H1 (cell line): ENCODE data around the gene PCCA. TPM values are rescaled to one million over a fixed set of nuclear protein-coding genes. Genes with fewer than 3 reads are reported as not detected.

ENCODE experiments used
- CTCF ChIA-PET: fragments of 300-600 bp; sonication (Branson Sonifier 250); formaldehyde crosslinking; loops from one replicate; lab custom pipeline; 2021; ENCODE audit not compliant: partially characterized antibody; lab: Charles Lee
- POLR2A ChIA-PET: fragments of 300-600 bp; sonication (Branson Sonifier 250); formaldehyde crosslinking; loops from one replicate; lab custom pipeline; 2021; ENCODE audit warnings: inconsistent platforms; ENCODE audit not compliant: partially characterized antibody; lab: Charles Lee
- DNase-seq, 2 experiments: peaks; one replicate each; pipeline versions ENCODE4 v3.0.0 to v3.0.0-alpha.2; 2010 to 2022; ENCODE audit warnings: low spot score in 2 of 2, low read depth in 1 of 2, mixed read lengths in 1 of 2
- FAIRE-seq: peaks from 2 replicates; lab custom pipeline; 2011; peaks lifted over from hg19 to GRCh38; lab: Jason Lieb, UNC
- H2AFZ ChIP-seq: 2 replicates; pipeline ENCODE4 v1.8.1; 2012; ENCODE audit warnings: low read length, inconsistent platforms
- H2AK5ac ChIP-seq: 2 replicates; pipeline ENCODE4 v1.6.1; 2013; ENCODE audit warnings: low read depth, low read length
- H2BK120ac ChIP-seq: replicated peaks from 2 replicates; pipeline ENCODE3; 2013; ENCODE audit warnings: low read depth, low read length, inconsistent platforms
- H2BK12ac ChIP-seq: 2 replicates; pipeline ENCODE4 v1.6.1; 2013; ENCODE audit warnings: low read depth, low read length
- H2BK15ac ChIP-seq: 2 replicates; pipeline ENCODE4 v1.6.1; 2013; ENCODE audit warnings: low read length
- H2BK20ac ChIP-seq: 2 replicates; pipeline ENCODE4 v1.6.1; 2013; ENCODE audit warnings: low read length
- H2BK5ac ChIP-seq: 2 replicates; pipeline ENCODE4 v1.6.1; 2013; ENCODE audit warnings: low read depth, low read length
- H3K14ac ChIP-seq: 2 replicates; pipeline ENCODE4 v1.6.1; 2013; ENCODE audit warnings: inconsistent platforms; ENCODE audit not compliant: insufficient read length
- H3K18ac ChIP-seq: 2 replicates; pipeline ENCODE4 v1.6.1; 2013; ENCODE audit warnings: low read length; ENCODE audit errors: extremely low read depth
- H3K23ac ChIP-seq: 2 replicates; pipeline ENCODE4 v1.6.1; 2013; ENCODE audit warnings: inconsistent platforms; ENCODE audit not compliant: insufficient read length
- H3K23me2 ChIP-seq: 2 replicates; pipeline ENCODE4 v1.6.1; 2013; ENCODE audit warnings: low read depth, low read length
- H3K27ac ChIP-seq: 2 replicates; pipeline ENCODE4 v1.6.1; 2011; ENCODE audit warnings: low read depth, low read length, inconsistent platforms
- H3K27me3 ChIP-seq, 4 experiments: replicated peaks in 1 of 4; 1 replicate in 1 of 4; 2 replicates in 3 of 4; pipeline versions ENCODE4 v1.6.1 to v1.8.1; 2011 to 2013; ENCODE audit warnings: low read length in 3 of 4, mild to moderate bottlenecking in 3 of 4, inconsistent platforms in 2 of 4, mixed read lengths in 2 of 4, moderate library complexity in 1 of 4; ENCODE audit not compliant: control insufficient read depth in 3 of 4, insufficient read depth in 3 of 4; ENCODE audit errors: extremely low read depth in 1 of 4
- H3K36me3 ChIP-seq, 4 experiments: 2 replicates each; pipeline versions ENCODE4 v1.6.1 to v1.8.1; 2011 to 2013; ENCODE audit warnings: mild to moderate bottlenecking in 4 of 4, low read length in 3 of 4, moderate library complexity in 2 of 4, control low read depth in 1 of 4, inconsistent platforms in 1 of 4; ENCODE audit not compliant: insufficient read depth in 4 of 4, control insufficient read depth in 2 of 4
- H3K4ac ChIP-seq: replicated peaks from 2 replicates; pipeline ENCODE3; 2013; ENCODE audit warnings: low read length, low read depth, mixed read lengths, inconsistent platforms; ENCODE audit not compliant: insufficient read length
- H3K4me1 ChIP-seq, 4 experiments: replicated peaks in 1 of 4; 1 replicate in 1 of 4; 2 replicates in 3 of 4; pipeline versions ENCODE4 v1.6.1 to v1.8.1; 2011 to 2013; ENCODE audit warnings: low read length in 3 of 4, inconsistent platforms in 2 of 4, mixed read lengths in 1 of 4; ENCODE audit not compliant: insufficient read depth in 4 of 4, control insufficient read depth in 3 of 4
- H3K4me2 ChIP-seq, 2 experiments: 2 replicates each; pipeline versions ENCODE4 v1.6.1 to v1.8.1; 2011 to 2013; ENCODE audit warnings: low read depth in 2 of 2, low read length in 2 of 2, control low read depth in 1 of 2, inconsistent platforms in 1 of 2, mild to moderate bottlenecking in 1 of 2; ENCODE audit not compliant: insufficient read depth in 1 of 2
- H3K4me3 ChIP-seq, 4 experiments: fragments of 200-600, 300-600 bp in 1 of 4; sonication (generic), shearing (Covaris generic), sonication (Bioruptor Twin) in 1 of 4; 2 replicates each; pipeline versions ENCODE4 v1.5.1 to v1.8.1; 2011 to 2016; ENCODE audit warnings: low read length in 4 of 4, low read depth in 3 of 4, control low read depth in 2 of 4, inconsistent platforms in 2 of 4, mild to moderate bottlenecking in 2 of 4, mixed read lengths in 1 of 4, moderate library complexity in 1 of 4; ENCODE audit not compliant: insufficient read depth in 2 of 4; ENCODE audit errors: extremely low read depth in 1 of 4
- H3K56ac ChIP-seq: replicated peaks from 2 replicates; pipeline ENCODE3; 2013; ENCODE audit warnings: low read depth, mild to moderate bottlenecking, mixed read lengths, low read length, inconsistent platforms; ENCODE audit not compliant: insufficient read length
- H3K79me1 ChIP-seq: 2 replicates; pipeline ENCODE4 v1.6.1; 2013; ENCODE audit warnings: low read depth, low read length, control low read depth
- H3K79me2 ChIP-seq, 2 experiments: 2 replicates each; pipeline versions ENCODE4 v1.6.1 to v1.8.1; 2012 to 2013; ENCODE audit warnings: low read length in 2 of 2, mild to moderate bottlenecking in 2 of 2, inconsistent platforms in 1 of 2; ENCODE audit not compliant: insufficient read depth in 2 of 2, control insufficient read depth in 1 of 2
- H3K9ac ChIP-seq, 4 experiments: replicated peaks in 1 of 4; 1 replicate in 1 of 4; 2 replicates in 3 of 4; pipeline versions ENCODE4 v1.6.1 to v1.8.1; 2011 to 2013; ENCODE audit warnings: low read depth in 3 of 4, low read length in 3 of 4, control low read depth in 2 of 4, mild to moderate bottlenecking in 2 of 4, moderate library complexity in 2 of 4, inconsistent platforms in 1 of 4; ENCODE audit errors: extremely low read depth in 1 of 4
- H3K9me3 ChIP-seq, 2 experiments: 2 replicates each; pipeline versions ENCODE4 v1.6.1 to v1.8.1; 2012 to 2013; ENCODE audit warnings: mild to moderate bottlenecking in 2 of 2, moderate library complexity in 2 of 2, control low read depth in 1 of 2, inconsistent platforms in 1 of 2, low read depth in 1 of 2, low read length in 1 of 2, mixed read lengths in 1 of 2; ENCODE audit not compliant: insufficient read depth in 2 of 2
- H4K20me1 ChIP-seq, 2 experiments: replicated peaks in 1 of 2; 2 replicates each; pipeline versions ENCODE3 to v1.8.1; 2011 to 2013; ENCODE audit warnings: inconsistent platforms in 2 of 2, low read length in 2 of 2, mild to moderate bottlenecking in 1 of 2; ENCODE audit not compliant: insufficient read depth in 2 of 2, control insufficient read depth in 1 of 2
- H4K5ac ChIP-seq: 2 replicates; pipeline ENCODE4 v1.6.1; 2013; ENCODE audit warnings: low read length, low read depth, mixed read lengths, inconsistent platforms; ENCODE audit not compliant: insufficient read length
- H4K8ac ChIP-seq: 2 replicates; pipeline ENCODE4 v1.8.0; 2013; ENCODE audit warnings: mild to moderate bottlenecking, moderate library complexity, low read length, inconsistent platforms; ENCODE audit not compliant: insufficient read depth; ENCODE audit errors: extremely low read depth
- H4K91ac ChIP-seq: replicated peaks from 2 replicates; pipeline ENCODE3; 2013; ENCODE audit warnings: low read length, mixed read lengths, inconsistent platforms; ENCODE audit not compliant: insufficient read length
- BCL11A ChIP-seq, 2 experiments: IDR thresholded peaks; one replicate each; pipeline ENCODE4 v1.6.1; 2011; ENCODE audit warnings: low read depth in 2 of 2, low read length in 2 of 2, mild to moderate bottlenecking in 2 of 2
- BRCA1 ChIP-seq: IDR thresholded peaks from 2 replicates; pipeline ENCODE4 v1.6.1; 2012; ENCODE audit warnings: low read depth, low read length, improper control_type of control experiment
- CBX8 ChIP-seq: fragments of 300-800, 300-1000 bp; sonication (generic); IDR thresholded peaks from 2 replicates; pipeline ENCODE4 v1.7.1; 2016; ENCODE audit warnings: low read depth, low read length, borderline replicate concordance
- CTBP2 ChIP-seq: IDR thresholded peaks from 2 replicates; pipeline ENCODE4 v1.7.0; 2011; ENCODE audit warnings: borderline replicate concordance, mild to moderate bottlenecking, moderate library complexity, mixed read lengths, low read length; ENCODE audit not compliant: insufficient read depth, insufficient read length
- GTF2F1 ChIP-seq: IDR thresholded peaks from 2 replicates; pipeline ENCODE4 v1.6.1; 2012; ENCODE audit warnings: low read depth, low read length, improper control_type of control experiment, borderline replicate concordance
- JUND ChIP-seq: IDR thresholded peaks from 2 replicates; pipeline ENCODE4 v1.6.1; 2011; ENCODE audit warnings: mild to moderate bottlenecking, improper control_type of control experiment, low read length
- NRF1 ChIP-seq: IDR thresholded peaks from 2 replicates; pipeline ENCODE4 v1.6.1; 2011; ENCODE audit warnings: mild to moderate bottlenecking, low read depth, low read length, improper control_type of control experiment
- PHF8 ChIP-seq: fragments of 200-600 bp; sonication (generic); conservative IDR thresholded peaks from 2 replicates; pipeline ENCODE4 v1.7.1; 2012; ENCODE audit warnings: low read depth, mild to moderate bottlenecking, inconsistent platforms, low read length, moderate library complexity
- RFX5 ChIP-seq: IDR thresholded peaks from 2 replicates; pipeline ENCODE4 v1.6.1; 2011; ENCODE audit warnings: low read depth, low read length, improper control_type of control experiment, borderline replicate concordance
- SIX5 ChIP-seq: IDR thresholded peaks from 2 replicates; pipeline ENCODE4 v1.6.1; 2011; ENCODE audit warnings: mild to moderate bottlenecking, low read depth, low read length
- TCF12 ChIP-seq: IDR thresholded peaks from 2 replicates; pipeline ENCODE4 v1.6.1; 2011; ENCODE audit warnings: low read depth, mild to moderate bottlenecking, low read length
- WGBS, 2 experiments: shearing (Covaris generic) in 1 of 2; methylation state at CpG; one replicate each; pipeline versions ENCODE4 v1.1.6 to v1.1.7; 2013 to 2015; ENCODE audit warnings: low lambda C conversion rate in 2 of 2, mixed read lengths in 2 of 2, inconsistent platforms in 1 of 2, low coverage in 1 of 2, missing lambda C conversion rate in 1 of 2; ENCODE audit not compliant: insufficient replicate concordance in 2 of 2, insufficient coverage in 1 of 2, insufficient read length in 1 of 2; ENCODE audit errors: extremely low coverage in 1 of 2, missing lambda C conversion rate in 1 of 2; 5-methylcytosine and 5-hydroxymethylcytosine counted together
- polyA plus RNA-seq, 7 experiments: library from polyadenylated mRNA; depleted of rRNA in 3 of 7; stranded (reverse) in 5 of 7; unstranded in 2 of 7; fragments of >200 nt in 5 of 7; fragments of 200-250 nt in 2 of 7; gene quantifications; 1 replicate in 5 of 7; 2 replicates in 1 of 7; 4 replicates in 1 of 7; pipeline versions ENCODE4 v1.2.1 to v1.2.3, GENCODE V29; 2011 to 2013; ENCODE audit warnings: missing spikeins in 2 of 7, mixed read lengths in 2 of 7
- total RNA-seq: library from RNA; stranded (reverse); fragmentation: NEBNext Ultra II Directional; extraction: Animal tissue kit (Norgen Biotek cat#: 25700); gene quantifications from 2 replicates; pipeline ENCODE4 v1.2.1, GENCODE V29; 2021
- TF ChIP-seq, protein P1 (sequence below), 3 experiments: IDR thresholded peaks; 1 replicate in 2 of 3; 2 replicates in 1 of 3; pipeline versions ENCODE4 v1.5.1 to v1.6.1; 2011; ENCODE audit warnings: low read length in 3 of 3, mild to moderate bottlenecking in 3 of 3, inconsistent platforms in 2 of 3, low read depth in 1 of 3, moderate library complexity in 1 of 3; ENCODE audit not compliant: insufficient read depth in 1 of 3; ENCODE audit errors: control extremely low read depth in 1 of 3

The PCCA gene
- total and polyA plus RNA-seq, 2 of the 8 experiments (the other 6 are each of a cell fraction or from before 2014, with no cell fraction given), result 18.4 to 49.8 TPM

DNA sequence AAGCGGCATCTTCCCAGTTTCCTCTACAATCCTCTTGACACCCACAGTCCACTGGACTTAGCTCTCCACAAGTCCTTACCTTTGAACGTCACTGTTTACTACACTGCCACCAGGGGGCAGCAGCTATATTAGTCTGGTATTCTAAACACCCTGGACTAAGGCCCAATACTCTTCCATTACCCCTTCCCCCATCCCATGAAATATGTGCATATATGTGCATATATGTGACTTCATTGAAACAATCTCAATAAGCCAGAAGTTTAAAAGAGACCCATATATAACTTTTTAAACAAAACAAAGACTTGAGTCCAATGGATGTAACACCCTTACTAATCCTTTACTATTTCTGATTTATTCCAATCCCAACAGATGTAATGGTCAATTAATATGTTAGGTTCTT is 484.2 kb downstream of the PCCA start:
- Histone ChIP-seq H2BK120ac (no peak overlapping the region), H3K27me3 (no peaks in the 10 kb centered on the region), H2BK15ac (no peak overlapping the region), H3K4ac (no peak overlapping the region), H4K8ac (no peak overlapping the region), H3K36me3 (no peaks in the 10 kb centered on the region), H3K14ac (no peak overlapping the region), H2BK12ac (no peak overlapping the region), H2BK5ac (no peak overlapping the region), H3K79me2 (no peaks in the 10 kb centered on the region), H3K27ac (no peak overlapping the region), H3K56ac (no peak overlapping the region), H3K18ac (no peak overlapping the region), H2AFZ (no peak overlapping the region), H3K9me3 (peaks cover 3 to 7% of the 10 kb centered on the region in 2 experiments; a peak in 1 of 4 replicates), H3K4me2 (no peak overlapping the region), H4K20me1 (no peaks in the 10 kb centered on the region), H3K4me3 (no peak overlapping the region), H3K23ac (no peak overlapping the region), H2BK20ac (no peak overlapping the region), H3K4me1 (no peaks in the 10 kb centered on the region), H4K91ac (no peak overlapping the region), H4K5ac (no peak overlapping the region), H3K9ac (no peak overlapping the region), H2AK5ac (no peak overlapping the region), H3K79me1 (no peaks in the 10 kb centered on the region; the same call in 1 of the 2 replicates), H3K23me2 (no peaks in the 10 kb centered on the region)
- POLR2A ChIA-PET, result interaction anchor here (0.7 kb wide), 1 partner anchor 9 kb away, joined by 3 read pairs; no protein-coding TSS in a partner anchor
- 52% methylated on average over 2 of the region's 2 CpGs; no CpG with 5 or more reads in 1 of the 2 experiments for WGBS, 2 experiments
- DNase-seq (peak; percentile 19 to 75), FAIRE-seq (peak; percentile 76)
- CTCF ChIA-PET, result interaction anchor here (0.6 to 6.0 kb wide), 44 partner anchors 9 to 995 kb away, joined by 3 to 128 read pairs (median 4); partner anchors contain the start of genes CLYBL and GGACT
- TF ChIP-seq BRCA1, result no peak
- TF ChIP-seq NRF1, result no peak
- TF ChIP-seq RFX5, result no peak
- TF ChIP-seq CBX8, result no peak
- TF ChIP-seq, protein P1, sequence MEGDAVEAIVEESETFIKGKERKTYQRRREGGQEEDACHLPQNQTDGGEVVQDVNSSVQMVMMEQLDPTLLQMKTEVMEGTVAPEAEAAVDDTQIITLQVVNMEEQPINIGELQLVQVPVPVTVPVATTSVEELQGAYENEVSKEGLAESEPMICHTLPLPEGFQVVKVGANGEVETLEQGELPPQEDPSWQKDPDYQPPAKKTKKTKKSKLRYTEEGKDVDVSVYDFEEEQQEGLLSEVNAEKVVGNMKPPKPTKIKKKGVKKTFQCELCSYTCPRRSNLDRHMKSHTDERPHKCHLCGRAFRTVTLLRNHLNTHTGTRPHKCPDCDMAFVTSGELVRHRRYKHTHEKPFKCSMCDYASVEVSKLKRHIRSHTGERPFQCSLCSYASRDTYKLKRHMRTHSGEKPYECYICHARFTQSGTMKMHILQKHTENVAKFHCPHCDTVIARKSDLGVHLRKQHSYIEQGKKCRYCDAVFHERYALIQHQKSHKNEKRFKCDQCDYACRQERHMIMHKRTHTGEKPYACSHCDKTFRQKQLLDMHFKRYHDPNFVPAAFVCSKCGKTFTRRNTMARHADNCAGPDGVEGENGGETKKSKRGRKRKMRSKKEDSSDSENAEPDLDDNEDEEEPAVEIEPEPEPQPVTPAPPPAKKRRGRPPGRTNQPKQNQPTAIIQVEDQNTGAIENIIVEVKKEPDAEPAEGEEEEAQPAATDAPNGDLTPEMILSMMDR (IDR thresholded peaks at IDR 0.05; ENCODE audit: control extremely low read depth in 1 of 3, insufficient read depth in 1 of 3, low read depth in 1 of 3, low read length in 3 of 3), result peak; percentile 6 to 84 (median 80)
- no peak for TF ChIP-seq TCF12
- TF ChIP-seq BCL11A (IDR thresholded peaks at IDR 0.05; ENCODE audit: low read depth in 2 of 2, low read length in 2 of 2), result no peak
- TF ChIP-seq JUND, result no peak
- TF ChIP-seq CTBP2, result no peak
- TF ChIP-seq SIX5, result no peak
- no peak for TF ChIP-seq PHF8
- no peak for TF ChIP-seq GTF2F1
